ENCODE measurements around the gene MRGPRE.

The MRGPRE gene

GRCh38 chr11:3214420-3214699 lies 17.9 kb downstream of the MRGPRE start:
- peaks cover 5% of the 10 kb centered on the region for H3K27me3 ChIP-seq (ENCODE audit: insufficient read depth, insufficient read length)
- peaks cover 7% of the 10 kb centered on the region for H3K4me1 ChIP-seq (ENCODE audit: insufficient read depth, insufficient read length)
- no peak overlapping the region for H3K4me3 ChIP-seq (ENCODE audit: insufficient read length, low read depth)
- peaks cover 9% of the 10 kb centered on the region for H3K9me3 ChIP-seq (ENCODE audit: insufficient read depth, low read length)
- H3K36me3 ChIP-seq (ENCODE audit: insufficient read depth, insufficient read length, low read length), result no peaks in the 10 kb centered on the region
- TF ChIP-seq ZNF274 (IDR thresholded peaks at IDR 0.05; ENCODE audit: low read depth, low read length), result no peak
- TF ChIP-seq YY1 (IDR thresholded peaks at IDR 0.05; ENCODE audit: insufficient read depth, insufficient read length), result no peak
- no peak for TF ChIP-seq SUZ12 (IDR thresholded peaks at IDR 0.05; ENCODE audit: extremely low read depth, insufficient read depth, insufficient read length)
- no peak overlapping the region for H3K9ac ChIP-seq (ENCODE audit: insufficient read length, low read depth)
- DNase-seq (ENCODE audit: low read depth, low spot score), result no peak

- no peak overlapping the region for H3K4me3 ChIP-seq (ENCODE audit: insufficient read length, low read depth)
- no peak overlapping the region for H3K9ac ChIP-seq (ENCODE audit: insufficient read length, low read depth)
- H3K27me3 ChIP-seq (ENCODE audit: insufficient read depth, insufficient read length), result peaks cover 9% of the 10 kb centered on the region
- TF ChIP-seq YY1 (IDR thresholded peaks at IDR 0.05; ENCODE audit: insufficient read depth, insufficient read length), result no peak
- TF ChIP-seq SUZ12 (IDR thresholded peaks at IDR 0.05; ENCODE audit: extremely low read depth, insufficient read depth, insufficient read length), result no peak
- TF ChIP-seq ZNF274 (IDR thresholded peaks at IDR 0.05; ENCODE audit: low read depth, low read length), result no peak
- no peaks in the 10 kb centered on the region for H3K36me3 ChIP-seq (ENCODE audit: insufficient read depth, insufficient read length, low read length)
- DNase-seq (ENCODE audit: low read depth, low spot score), result no peak
- H3K9me3 ChIP-seq (ENCODE audit: insufficient read depth, low read length), result peaks cover 9% of the 10 kb centered on the region
- H3K4me1 ChIP-seq (ENCODE audit: insufficient read depth, insufficient read length), result peaks cover 7% of the 10 kb centered on the region
Measured at GRCh38 chr11:3213659-3214419, 18.4 kb downstream of the MRGPRE start.

GRCh38 chr11:3208272-3208671 lies 23.9 kb downstream of the MRGPRE start:
- H3K9ac ChIP-seq (ENCODE audit: insufficient read length, low read depth), result no peak overlapping the region
- DNase-seq (ENCODE audit: low read depth, low spot score), result no peak
- no peak for TF ChIP-seq SUZ12 (IDR thresholded peaks at IDR 0.05; ENCODE audit: extremely low read depth, insufficient read depth, insufficient read length)
- no peak for TF ChIP-seq ZNF274 (IDR thresholded peaks at IDR 0.05; ENCODE audit: low read depth, low read length)
- no peak for TF ChIP-seq YY1 (IDR thresholded peaks at IDR 0.05; ENCODE audit: insufficient read depth, insufficient read length)
- H3K9me3 ChIP-seq (ENCODE audit: insufficient read depth, low read length), result peaks cover 18% of the 10 kb centered on the region
- no peak overlapping the region for H3K4me3 ChIP-seq (ENCODE audit: insufficient read length, low read depth)
- H3K36me3 ChIP-seq (ENCODE audit: insufficient read depth, insufficient read length, low read length), result no peaks in the 10 kb centered on the region
- peaks cover 61% of the 10 kb centered on the region for H3K27me3 ChIP-seq (ENCODE audit: insufficient read depth, insufficient read length)
- H3K4me1 ChIP-seq (ENCODE audit: insufficient read depth, insufficient read length), result peaks cover 5% of the 10 kb centered on the region

- Histone ChIP-seq H3K36me3 (ENCODE audit: insufficient read depth, insufficient read length, low read length) (no peaks in the 10 kb centered on the region), H3K9me3 (ENCODE audit: insufficient read depth, low read length) (peaks cover 18% of the 10 kb centered on the region), H3K4me1 (ENCODE audit: insufficient read depth, insufficient read length) (peaks cover 10% of the 10 kb centered on the region), H3K27me3 (ENCODE audit: insufficient read depth, insufficient read length) (peaks cover 67% of the 10 kb centered on the region), H3K4me3 (ENCODE audit: insufficient read length, low read depth) (no peak overlapping the region), H3K9ac (ENCODE audit: insufficient read length, low read depth) (no peak overlapping the region)
- no peak for TF ChIP-seq YY1 (IDR thresholded peaks at IDR 0.05; ENCODE audit: insufficient read depth, insufficient read length)
- no peak for TF ChIP-seq SUZ12 (IDR thresholded peaks at IDR 0.05; ENCODE audit: extremely low read depth, insufficient read depth, insufficient read length)
- TF ChIP-seq ZNF274 (IDR thresholded peaks at IDR 0.05; ENCODE audit: low read depth, low read length), result no peak
- DNase-seq (ENCODE audit: low read depth, low spot score), result no peak
Measured at GRCh38 chr11:3207526-3208189, 24.6 kb downstream of the MRGPRE start.

GRCh38 chr11:3206922-3207204 lies 25.4 kb downstream of the MRGPRE start:
- no peak overlapping the region for H3K4me3 ChIP-seq (ENCODE audit: insufficient read length, low read depth)
- peaks cover 71% of the 10 kb centered on the region for H3K27me3 ChIP-seq (ENCODE audit: insufficient read depth, insufficient read length)
- H3K9me3 ChIP-seq (ENCODE audit: insufficient read depth, low read length), result peaks cover 18% of the 10 kb centered on the region
- H3K4me1 ChIP-seq (ENCODE audit: insufficient read depth, insufficient read length), result peaks cover 11% of the 10 kb centered on the region
- no peak overlapping the region for H3K9ac ChIP-seq (ENCODE audit: insufficient read length, low read depth)
- TF ChIP-seq YY1 (IDR thresholded peaks at IDR 0.05; ENCODE audit: insufficient read depth, insufficient read length) (no peak), ZNF274 (IDR thresholded peaks at IDR 0.05; ENCODE audit: low read depth, low read length) (no peak)
- H3K36me3 ChIP-seq (ENCODE audit: insufficient read depth, insufficient read length, low read length), result no peaks in the 10 kb centered on the region
- no peak for DNase-seq (ENCODE audit: low read depth, low spot score)

- Histone ChIP-seq H3K9ac (ENCODE audit: insufficient read length, low read depth) (no peak overlapping the region), H3K4me3 (ENCODE audit: insufficient read length, low read depth) (no peak overlapping the region), H3K4me1 (ENCODE audit: insufficient read depth, insufficient read length) (peaks cover 11% of the 10 kb centered on the region), H3K9me3 (ENCODE audit: insufficient read depth, low read length) (peaks cover 18% of the 10 kb centered on the region), H3K27me3 (ENCODE audit: insufficient read depth, insufficient read length) (peaks cover 71% of the 10 kb centered on the region), H3K36me3 (ENCODE audit: insufficient read depth, insufficient read length, low read length) (no peaks in the 10 kb centered on the region)
- DNase-seq (ENCODE audit: low read depth, low spot score), result no peak
- TF ChIP-seq ZNF274 (IDR thresholded peaks at IDR 0.05; ENCODE audit: low read depth, low read length) (no peak), YY1 (IDR thresholded peaks at IDR 0.05; ENCODE audit: insufficient read depth, insufficient read length) (no peak), SUZ12 (IDR thresholded peaks at IDR 0.05; ENCODE audit: extremely low read depth, insufficient read depth, insufficient read length) (no peak)
Measured at GRCh38 chr11:3206156-3206921, 25.9 kb downstream of the MRGPRE start.
